PC-9 (cell line): ENCODE measurements around the gene POLG2. TPM values are rescaled to one million over a fixed set of nuclear protein-coding genes. Genes with fewer than 3 reads are reported as not detected.

Experiments used
- BruUV-seq: library from RNA; stranded (reverse); fragments of 400-500 nt; replicated peaks from 2 replicates; lab custom pipeline; 2021; lab: Mats Ljungman, UMichigan
- CTCF ChIA-PET: fragments of 300-600 bp; sonication (Branson Sonifier 250); formaldehyde crosslinking; loops from one replicate; lab custom pipeline; 2022; ENCODE audit warnings: antibody characterized with exemption; lab: Charles Lee
- POLR2A ChIA-PET: fragments of 300-600 bp; sonication (Branson Sonifier 250); formaldehyde crosslinking; loops from one replicate; lab custom pipeline; 2022; ENCODE audit warnings: antibody characterized with exemption; ENCODE audit not compliant: unreplicated experiment; lab: Charles Lee
- DNase-seq, 2 experiments: peaks; one replicate each; pipeline versions ENCODE4 v3.0.0 to v3.0.0-alpha.2; 2015 to 2022; ENCODE audit warnings: mixed read lengths in 1 of 2
- H2AFZ ChIP-seq: fragments of 200-600 bp; sonication (generic); 2 replicates; pipeline ENCODE4 v1.8.1; 2017; ENCODE audit warnings: antibody characterized with exemption
- H3F3A ChIP-seq: fragments of 200-600 bp; sonication (generic); 2 replicates; pipeline ENCODE4 v1.8.1; 2017; ENCODE audit warnings: antibody characterized with exemption, mild to moderate bottlenecking, low read depth; ENCODE audit not compliant: insufficient read depth
- H3K27ac ChIP-seq: fragments of 200-600 bp; sonication (generic); 2 replicates; pipeline ENCODE4 v1.6.1; 2016; ENCODE audit warnings: mixed run types
- H3K27me3 ChIP-seq: fragments of 200-600 bp; sonication (generic); 2 replicates; pipeline ENCODE4 v1.6.1; 2016; ENCODE audit warnings: low read depth, mixed run types; ENCODE audit not compliant: insufficient read depth
- H3K36me3 ChIP-seq: fragments of 200-600 bp; sonication (generic); 2 replicates; pipeline ENCODE4 v1.6.1; 2016; ENCODE audit warnings: low read depth, mixed run types
- H3K4me1 ChIP-seq: fragments of 200-600 bp; sonication (generic); replicated peaks from 2 replicates; pipeline ENCODE4 v1.6.1; 2016; ENCODE audit warnings: mixed run types; ENCODE audit not compliant: insufficient read depth
- H3K4me2 ChIP-seq: fragments of 200-600 bp; sonication (generic); 2 replicates; pipeline ENCODE4 v1.6.1; 2017; ENCODE audit warnings: mixed run types
- H3K4me3 ChIP-seq: fragments of 200-600 bp; sonication (generic); 2 replicates; pipeline ENCODE4 v1.6.1; 2016; ENCODE audit warnings: mixed run types
- H3K79me2 ChIP-seq: fragments of 200-600 bp; sonication (generic); 2 replicates; pipeline ENCODE4 v1.6.1; 2017; ENCODE audit warnings: low read depth, mixed run types
- H3K9me2 ChIP-seq: fragments of 200-600 bp; sonication (generic); 2 replicates; pipeline ENCODE4 v1.8.1; 2017; ENCODE audit warnings: mild to moderate bottlenecking; ENCODE audit not compliant: insufficient read depth
- H3K9me3 ChIP-seq: fragments of 200-600 bp; sonication (generic); 2 replicates; pipeline ENCODE4 v1.8.1; 2016; ENCODE audit warnings: low read depth; ENCODE audit not compliant: insufficient read depth
- H4K20me1 ChIP-seq: fragments of 200-600 bp; sonication (generic); 2 replicates; pipeline ENCODE4 v1.8.1; 2017; ENCODE audit not compliant: insufficient read depth
- CTCF ChIP-seq: fragments of 200-600 bp; sonication (generic); conservative IDR thresholded peaks from 2 replicates; pipeline ENCODE4 v1.6.1; 2017; ENCODE audit warnings: mixed run types, antibody characterized with exemption, mild to moderate bottlenecking, moderate library complexity
- EZH2 ChIP-seq: fragments of 200-600 bp; sonication (generic); IDR thresholded peaks from 2 replicates; pipeline ENCODE4 v1.8.0; 2017; ENCODE audit warnings: antibody characterized with exemption, low read depth
- intact Hi-C: fragments of 100-400 bp; cut with micrococcal nuclease; formaldehyde crosslinking; loops from one replicate; pipeline ENCODE4 v1.10.0; 2022; ENCODE audit not compliant: unreplicated experiment
- total RNA-seq: library from RNA; stranded (reverse); gene quantifications from 2 replicates; pipeline ENCODE4 v1.2.3, GENCODE V29; 2021

POLG2 gene
- total RNA-seq, 1 experiment from 2014 or later: 23.3 TPM

GRCh38 chr17:64455993-64456885 lies 40.6 kb downstream of the POLG2 start:
- TF ChIP-seq CTCF (no peak), EZH2 (no peak)
- H3K79me2 ChIP-seq: peaks cover 3% of the 10 kb centered on the region; the same call in 1 of the 2 replicates
- H3K9me2 ChIP-seq: no peaks in the 10 kb centered on the region
- ChIA-PET CTCF (no interaction called here), POLR2A (interaction anchor here (0.6 kb wide), 1 partner anchor 304 kb away, joined by 4 read pairs; no protein-coding TSS in a partner anchor)
- H3K4me2 ChIP-seq: no peak overlapping the region
- no peak overlapping the region for H2AFZ ChIP-seq
- intact Hi-C loops: no loop called here
- peaks cover 12% of the 10 kb centered on the region; the same call in 1 of the 2 replicates for H3F3A ChIP-seq
- BruUV-seq: no TSS peak
- H4K20me1 ChIP-seq: no peaks in the 10 kb centered on the region
- no peaks in the 10 kb centered on the region for H3K9me3 ChIP-seq
- H3K36me3 ChIP-seq: peaks cover 10% of the 10 kb centered on the region
- H3K4me1 ChIP-seq: peaks cover 13% of the 10 kb centered on the region
- no peak overlapping the region for H3K27ac ChIP-seq
- no peak overlapping the region for H3K4me3 ChIP-seq
- DNase-seq: no peak
- no peaks in the 10 kb centered on the region for H3K27me3 ChIP-seq

GRCh38 chr17:64449545-64449944 lies 47.3 kb downstream of the POLG2 start:
- POLR2A ChIA-PET: interaction anchor here (0.6 kb wide), 1 partner anchor 30 kb away, joined by 4 read pairs; no protein-coding TSS in a partner anchor

More at GRCh38 chr17:64449545-64449944, 47.3 kb downstream of the POLG2 start:
- Histone ChIP-seq H2AFZ (peak overlapping the region; percentile 67; the same call in 1 of the 2 replicates), H3K9me3 (no peaks in the 10 kb centered on the region; the same call in 1 of the 2 replicates), H3K4me1 (peaks cover 37% of the 10 kb centered on the region), H3K27ac (peak overlapping the region; percentile 98), H3K27me3 (no peaks in the 10 kb centered on the region), H3K4me2 (peak overlapping the region; percentile 87), H3K4me3 (peak overlapping the region; percentile 55), H3K9me2 (no peaks in the 10 kb centered on the region), H3K36me3 (peaks cover 21% of the 10 kb centered on the region), H3F3A (peaks cover 30% of the 10 kb centered on the region), H4K20me1 (no peaks in the 10 kb centered on the region), H3K79me2 (peaks cover 15% of the 10 kb centered on the region)
- CTCF ChIA-PET: interaction anchor here (0.5 to 0.8 kb wide), 4 partner anchors 32 to 677 kb away, joined by 3 to 5 read pairs (median 3); partner anchors contain the start of gene CEP95
- no peak for TF ChIP-seq EZH2
- no peak for TF ChIP-seq CTCF
- TSS peak; percentile 76 for BruUV-seq
- intact Hi-C loops: no loop called here
- peak in 1 of 2 experiments; percentile 42 for DNase-seq
